ENCODE measurements around the gene FGF13. TPM values are rescaled to one million over a fixed set of nuclear protein-coding genes. Genes with fewer than 3 reads are reported as not detected.

FGF13 gene
- total and polyA plus RNA-seq, 12 donors: 0.30 to 3.3 (median 1.0) TPM

DNA sequence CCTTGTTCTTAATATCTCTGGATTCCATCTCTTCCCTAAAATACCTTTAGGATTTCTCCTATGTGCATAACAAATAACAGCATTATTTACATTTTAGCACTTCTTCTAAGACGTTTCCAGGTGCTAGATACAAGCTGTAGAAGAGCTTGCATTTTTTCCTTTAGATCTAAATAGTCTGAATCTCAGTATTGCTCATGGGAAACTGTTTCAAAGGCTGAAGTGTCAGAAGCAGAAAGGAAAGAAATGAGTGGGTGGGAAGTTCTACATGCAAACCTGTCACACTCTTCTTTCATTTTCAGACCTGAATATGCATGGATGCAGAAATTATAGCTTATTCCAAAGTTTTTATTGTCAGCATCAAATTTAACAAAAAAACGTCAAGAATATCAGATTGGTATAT is 41.8 kb downstream of the FGF13 start:
- DNase-seq (no peak), ATAC-seq (no peak)
- Histone ChIP-seq H3K27me3 (peaks cover 0 to 4% (median 0%) of the 10 kb centered on the region in 7 donors), H3K27ac (no peak overlapping the region), H3K4me3 (no peak overlapping the region), H3K9me3 (no peaks in the 10 kb centered on the region), H3K4me1 (no peaks in the 10 kb centered on the region), H3K36me3 (no peaks in the 10 kb centered on the region)
- 34 to 38% methylated on average over 2 of the region's 2 CpGs for WGBS, 2 donors
- intact Hi-C loops (cut with DNase I): no loop called here
- TF ChIP-seq, protein P1, sequence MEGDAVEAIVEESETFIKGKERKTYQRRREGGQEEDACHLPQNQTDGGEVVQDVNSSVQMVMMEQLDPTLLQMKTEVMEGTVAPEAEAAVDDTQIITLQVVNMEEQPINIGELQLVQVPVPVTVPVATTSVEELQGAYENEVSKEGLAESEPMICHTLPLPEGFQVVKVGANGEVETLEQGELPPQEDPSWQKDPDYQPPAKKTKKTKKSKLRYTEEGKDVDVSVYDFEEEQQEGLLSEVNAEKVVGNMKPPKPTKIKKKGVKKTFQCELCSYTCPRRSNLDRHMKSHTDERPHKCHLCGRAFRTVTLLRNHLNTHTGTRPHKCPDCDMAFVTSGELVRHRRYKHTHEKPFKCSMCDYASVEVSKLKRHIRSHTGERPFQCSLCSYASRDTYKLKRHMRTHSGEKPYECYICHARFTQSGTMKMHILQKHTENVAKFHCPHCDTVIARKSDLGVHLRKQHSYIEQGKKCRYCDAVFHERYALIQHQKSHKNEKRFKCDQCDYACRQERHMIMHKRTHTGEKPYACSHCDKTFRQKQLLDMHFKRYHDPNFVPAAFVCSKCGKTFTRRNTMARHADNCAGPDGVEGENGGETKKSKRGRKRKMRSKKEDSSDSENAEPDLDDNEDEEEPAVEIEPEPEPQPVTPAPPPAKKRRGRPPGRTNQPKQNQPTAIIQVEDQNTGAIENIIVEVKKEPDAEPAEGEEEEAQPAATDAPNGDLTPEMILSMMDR (IDR thresholded peaks at IDR 0.05): no peak

DNA sequence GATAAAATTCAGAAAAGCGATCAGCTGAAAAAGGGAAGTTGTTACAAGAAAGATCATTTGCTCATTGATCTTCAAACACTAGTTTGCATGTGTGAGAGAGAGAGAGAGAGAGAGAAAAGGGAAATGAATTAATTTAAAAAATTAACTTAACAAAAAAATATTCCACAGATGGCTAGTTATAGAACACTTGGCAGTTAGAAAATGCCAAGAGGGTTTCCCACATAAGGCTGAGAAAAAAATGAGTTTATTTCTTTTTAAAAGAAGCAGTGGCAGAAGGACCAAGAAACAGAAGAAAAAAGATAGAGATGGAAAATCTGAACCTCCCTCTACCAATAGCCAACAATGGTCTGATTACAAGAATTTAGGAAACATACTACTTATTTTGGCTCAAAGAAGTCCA is 47.1 kb downstream of the FGF13 start:
- no peaks in the 10 kb centered on the region for H3K4me1 ChIP-seq
- TF ChIP-seq, protein P1 (IDR thresholded peaks at IDR 0.05): no peak
- DNase-seq (no peak), ATAC-seq (no peak)
- H3K4me3 ChIP-seq: no peak overlapping the region
- 90 to 95% methylated on average over 1 of the region's 1 CpG for WGBS, 2 donors
- H3K9me3 ChIP-seq: no peaks in the 10 kb centered on the region
- H3K36me3 ChIP-seq: no peaks in the 10 kb centered on the region
- H3K27me3 ChIP-seq: no peaks in the 10 kb centered on the region
- no peak overlapping the region for H3K27ac ChIP-seq
- intact Hi-C loops (cut with DNase I): no loop called here

DNA sequence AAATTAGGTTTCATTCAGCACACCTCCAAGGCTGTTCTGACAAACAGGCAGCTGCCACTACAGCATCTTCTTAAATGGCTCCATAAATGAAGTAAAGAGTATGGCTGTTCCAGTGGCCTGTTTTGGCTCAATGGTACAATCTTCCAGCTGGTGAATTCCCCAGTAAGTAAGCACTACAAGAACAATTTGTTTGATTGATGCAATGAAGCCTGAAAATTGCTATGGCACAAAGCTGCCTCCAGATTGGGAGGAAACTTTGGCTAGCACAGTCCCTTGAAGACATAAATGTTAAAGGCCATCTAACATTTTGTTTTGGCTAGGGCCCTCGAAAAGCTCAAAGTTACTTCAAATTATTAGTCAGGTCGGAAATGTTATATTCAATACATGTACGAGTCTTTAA is 47.5 kb downstream of the FGF13 start:
- DNase-seq: no peak
- intact Hi-C loops (cut with DNase I): no loop called here
- WGBS, 2 donors: 85 to 96% methylated on average over 3 of the region's 3 CpGs

DNA sequence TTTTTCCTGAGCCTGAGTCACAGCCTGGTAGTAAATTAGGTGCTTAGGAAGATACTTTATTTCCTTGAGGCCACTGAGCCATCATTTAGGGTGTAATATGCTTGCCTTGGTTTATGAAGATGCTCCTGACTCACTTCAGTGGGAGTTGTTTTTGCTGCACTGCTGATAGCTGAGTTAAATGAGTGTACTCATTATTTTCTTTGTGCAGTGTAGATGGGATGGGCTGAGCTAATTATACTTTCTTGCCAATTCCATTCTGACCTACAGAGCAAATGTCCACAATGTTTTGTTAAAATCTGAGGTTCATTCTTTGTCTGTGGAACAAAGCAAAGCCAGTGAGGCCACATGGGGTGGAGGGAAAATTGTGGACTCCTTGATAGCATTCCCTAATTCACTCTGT is 60.0 kb downstream of the FGF13 start:
- H3K27me3 ChIP-seq: peaks cover 0 to 5% (median 0%) of the 10 kb centered on the region in 7 donors
- H3K4me1 ChIP-seq: no peaks in the 10 kb centered on the region
- TF ChIP-seq, protein P1 (IDR thresholded peaks at IDR 0.05): no peak
- ATAC-seq: no peak
- no peaks in the 10 kb centered on the region for H3K9me3 ChIP-seq
- H3K27ac ChIP-seq: no peak overlapping the region
- no peak for DNase-seq
- no peak overlapping the region for H3K4me3 ChIP-seq
- intact Hi-C loops (cut with DNase I): no loop called here
- no peaks in the 10 kb centered on the region for H3K36me3 ChIP-seq

More for the DNA sequence above, 47.5 kb downstream of the FGF13 start:
- TF ChIP-seq, protein P1 (IDR thresholded peaks at IDR 0.05): no peak
- Histone ChIP-seq H3K36me3 (no peaks in the 10 kb centered on the region), H3K4me3 (no peak overlapping the region), H3K27me3 (no peaks in the 10 kb centered on the region), H3K27ac (no peak overlapping the region), H3K9me3 (no peaks in the 10 kb centered on the region), H3K4me1 (no peaks in the 10 kb centered on the region)
- ATAC-seq: no peak
